Fibroblast of pulmonary artery (primary cell): ENCODE results near the gene GPX5.

Experiments used
- DNase-seq: peaks from one replicate; pipeline ENCODE4 v3.0.0-alpha.2; 2010; ENCODE audit warnings: low read depth
- H3K4me3 ChIP-seq: replicated peaks from 2 replicates; pipeline ENCODE4 v1.5.1; 2011; ENCODE audit warnings: low read depth, mild to moderate bottlenecking, control low read depth, low read length, moderate library complexity
- CTCF ChIP-seq: IDR thresholded peaks from 2 replicates; pipeline ENCODE4 v1.5.1; 2011; ENCODE audit warnings: mild to moderate bottlenecking, control low read depth, low read length, inconsistent platforms; ENCODE audit errors: missing control alignments

GPX5 gene

GRCh38 chr6:28515676-28516075 lies 10.0 kb upstream of the GPX5 start, which contains the start of gene GPX6:
TSS of gene GPX6 (minus strand) at chr6:28515793. CDS start at chr6:28515743, 50 bp downstream.
- DNase-seq, result no peak
- TF ChIP-seq CTCF, result no peak
- no peak within 1 kb of the TSS for H3K4me3 ChIP-seq

GRCh38 chr6:28517964-28518363 lies 7.7 kb upstream of the GPX5 start:
- TF ChIP-seq CTCF, result no peak
- DNase-seq, result no peak
- H3K4me3 ChIP-seq, result no peak overlapping the region

GRCh38 chr6:28522594-28523240 lies 3.0 kb upstream of the GPX5 start:
- no peak overlapping the region for H3K4me3 ChIP-seq
- TF ChIP-seq CTCF, result no peak

GRCh38 chr6:28523241-28523622 lies 2.4 kb upstream of the GPX5 start:
- no peak for DNase-seq
- TF ChIP-seq CTCF, result no peak
- H3K4me3 ChIP-seq, result no peak overlapping the region

More at GRCh38 chr6:28522594-28523240, 3.0 kb upstream of the GPX5 start:
- DNase-seq, result no peak

GRCh38 chr6:28530777-28531176 lies 5.1 kb downstream of the GPX5 start:
- no peak overlapping the region for H3K4me3 ChIP-seq
- no peak for TF ChIP-seq CTCF
- no peak for DNase-seq

- no peak overlapping the region for H3K4me3 ChIP-seq
- TF ChIP-seq CTCF, result no peak
- no peak for DNase-seq
Measured at GRCh38 chr6:28531479-28532128, 5.9 kb downstream of the GPX5 start.

GRCh38 chr6:28534306-28534705 lies 8.6 kb downstream of the GPX5 start:
- H3K4me3 ChIP-seq, result no peak overlapping the region
- DNase-seq, result no peak
- no peak for TF ChIP-seq CTCF
